Measurements from ENCODE around the gene CTNNA2. TPM values are rescaled to one million over a fixed set of nuclear protein-coding genes. Genes with fewer than 3 reads are reported as not detected.

CTNNA2 gene
- total and polyA plus RNA-seq, 5 donors, result 0.08 to 0.42 (median 0.11) TPM; not detected in 1

DNA sequence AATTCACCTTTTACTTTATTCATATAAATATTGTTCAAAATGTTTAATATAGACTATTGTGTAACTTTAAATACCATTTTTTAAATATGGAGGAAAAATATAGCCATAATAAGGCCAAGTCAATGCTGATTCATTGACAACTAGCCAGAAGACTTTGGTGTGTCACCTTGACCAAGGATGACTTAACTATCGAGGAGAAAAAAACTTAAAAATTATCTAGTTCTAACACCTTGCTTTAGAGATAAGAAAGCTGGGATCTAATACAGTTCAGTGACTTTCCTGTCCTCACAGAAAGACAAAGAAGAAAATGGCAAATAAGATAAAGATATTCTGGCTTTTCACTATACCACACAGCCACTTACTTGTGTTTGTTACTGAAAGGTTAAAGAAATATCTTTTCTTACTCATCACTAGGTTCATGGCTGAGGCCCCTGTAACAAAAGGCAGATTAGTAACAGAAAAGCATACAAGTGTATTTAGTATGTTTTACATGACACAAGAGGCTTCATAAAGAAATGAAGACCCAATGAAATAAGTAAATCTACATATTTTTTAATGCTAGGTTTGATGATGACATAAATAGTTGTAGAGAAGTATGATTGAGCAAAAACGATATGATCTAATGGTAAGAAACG is 857.6 kb downstream of the CTNNA2 start:
- H3K9me3 ChIP-seq (ENCODE audit: control insufficient read depth, low read length), result no peaks in the 10 kb centered on the region
- no peak overlapping the region for H3K4me3 ChIP-seq (ENCODE audit: low read length)
- ATAC-seq (no peak), DNase-seq (no peak)
- 80% methylated on average over 3 of the region's 3 CpGs for WGBS
- no peaks in the 10 kb centered on the region for H3K4me1 ChIP-seq (ENCODE audit: control insufficient read depth, insufficient read depth, low read length)
- intact Hi-C loops (cut with DNase I), result no loop called here
- no peaks in the 10 kb centered on the region for H3K27me3 ChIP-seq (ENCODE audit: control insufficient read depth, insufficient read depth)
- no peak overlapping the region for H3K27ac ChIP-seq (ENCODE audit: low read length)

DNA sequence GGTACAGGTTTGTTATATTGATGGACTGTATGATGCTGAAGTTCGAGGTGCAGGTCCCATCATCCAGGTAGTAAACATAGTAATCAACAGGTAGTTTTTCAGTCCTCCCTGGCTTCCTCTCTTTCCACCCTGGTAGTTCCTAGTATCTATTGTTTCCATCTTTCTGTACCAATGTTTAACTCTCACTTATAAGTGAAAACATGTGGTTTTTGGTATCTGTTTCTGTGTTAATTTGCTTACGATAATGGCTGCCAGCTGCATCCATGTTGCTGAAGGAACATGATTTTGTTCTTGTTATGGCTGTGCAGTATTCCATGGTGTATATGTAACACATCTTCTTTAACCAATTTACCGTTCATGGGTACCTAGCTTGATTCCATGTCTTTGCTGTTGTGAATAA is 861.3 kb downstream of the CTNNA2 start:
- Histone ChIP-seq H3K4me1 (ENCODE audit: control insufficient read depth, insufficient read depth, low read length) (no peaks in the 10 kb centered on the region), H3K27ac (ENCODE audit: low read length) (no peak overlapping the region), H3K4me3 (ENCODE audit: low read length) (no peak overlapping the region), H3K27me3 (ENCODE audit: control insufficient read depth, insufficient read depth) (no peaks in the 10 kb centered on the region), H3K9me3 (ENCODE audit: control insufficient read depth, low read length) (no peaks in the 10 kb centered on the region)
- intact Hi-C loops (cut with DNase I), result no loop called here
- WGBS, result 95% methylated on average over 3 of the region's 3 CpGs
- DNase-seq (no peak), ATAC-seq (no peak)

DNA sequence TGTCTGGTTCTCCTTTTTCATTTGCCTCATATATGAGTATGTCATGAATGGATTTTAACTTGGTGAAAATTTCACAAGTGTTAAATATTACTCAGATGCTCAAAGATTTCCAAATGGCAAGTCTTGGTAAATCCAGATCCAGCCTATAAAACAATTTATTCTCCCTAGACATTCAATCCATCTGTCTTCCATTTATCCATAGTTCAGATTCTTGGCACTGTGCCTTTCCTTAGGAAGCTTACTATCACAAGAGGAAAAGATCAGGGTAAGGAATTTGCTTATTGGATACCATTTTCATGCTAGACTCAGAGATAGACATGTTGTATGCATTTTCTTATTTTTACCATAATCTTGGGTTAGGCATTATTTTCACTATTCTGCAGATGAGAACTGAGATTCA is 864.2 kb downstream of the CTNNA2 start:
- Histone ChIP-seq H3K27ac (ENCODE audit: low read length) (no peak overlapping the region), H3K9me3 (ENCODE audit: control insufficient read depth, low read length) (no peaks in the 10 kb centered on the region), H3K4me1 (ENCODE audit: control insufficient read depth, insufficient read depth, low read length) (no peaks in the 10 kb centered on the region), H3K27me3 (ENCODE audit: control insufficient read depth, insufficient read depth) (no peaks in the 10 kb centered on the region), H3K4me3 (ENCODE audit: low read length) (no peak overlapping the region)
- intact Hi-C loops (cut with DNase I), result no loop called here
- ATAC-seq, result no peak
- DNase-seq, result no peak

DNA sequence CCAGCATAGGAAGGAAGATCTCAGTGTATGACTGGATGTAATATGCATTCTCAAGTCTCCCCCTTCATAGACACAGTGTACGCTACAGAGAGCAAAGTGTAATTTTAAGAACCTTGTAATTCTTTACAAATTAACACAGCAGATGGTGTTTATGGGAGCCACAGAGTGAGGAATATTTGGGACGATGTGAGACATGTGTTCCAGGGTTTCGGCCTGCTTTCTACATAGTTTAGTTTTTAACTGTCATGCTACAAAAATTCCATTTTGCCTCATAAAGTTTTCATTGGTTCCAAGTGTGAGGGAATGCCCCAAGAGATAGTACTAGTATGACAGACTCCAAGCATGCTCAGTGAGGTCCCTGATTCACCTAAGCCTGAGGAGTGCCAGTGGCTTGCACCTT is 867.9 kb downstream of the CTNNA2 start:
- 70% methylated on average over 3 of the region's 3 CpGs for WGBS
- intact Hi-C loops (cut with DNase I), result no loop called here
- Histone ChIP-seq H3K27ac (ENCODE audit: low read length) (no peak overlapping the region), H3K4me3 (ENCODE audit: low read length) (no peak overlapping the region), H3K9me3 (ENCODE audit: control insufficient read depth, low read length) (no peaks in the 10 kb centered on the region), H3K4me1 (ENCODE audit: control insufficient read depth, insufficient read depth, low read length) (no peaks in the 10 kb centered on the region), H3K27me3 (ENCODE audit: control insufficient read depth, insufficient read depth) (no peaks in the 10 kb centered on the region)
- ATAC-seq, result peak in 1 of 2 donors; percentile 38
- DNase-seq, result no peak

DNA sequence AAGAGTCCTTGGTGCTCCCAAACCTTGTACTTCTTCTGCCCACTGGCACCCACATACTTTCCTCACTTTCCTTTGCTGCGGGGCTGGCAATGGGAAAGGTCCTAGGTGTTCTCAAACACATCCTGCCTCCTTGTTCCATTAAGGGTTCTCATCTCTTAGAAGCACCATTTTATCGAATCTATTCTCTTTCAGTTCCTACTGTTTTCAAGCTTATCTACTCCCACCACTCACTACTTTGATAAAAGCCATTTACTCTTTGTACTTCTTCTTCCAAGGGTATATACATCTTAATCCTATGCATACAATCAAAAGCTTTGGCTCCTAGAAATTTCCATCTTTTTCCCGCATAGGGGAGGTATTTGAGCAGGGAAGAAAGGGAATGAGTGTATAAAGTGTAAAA is 868.8 kb downstream of the CTNNA2 start:
- Histone ChIP-seq H3K27me3 (ENCODE audit: control insufficient read depth, insufficient read depth) (no peaks in the 10 kb centered on the region), H3K4me3 (ENCODE audit: low read length) (no peak overlapping the region), H3K9me3 (ENCODE audit: control insufficient read depth, low read length) (no peaks in the 10 kb centered on the region), H3K27ac (ENCODE audit: low read length) (no peak overlapping the region), H3K4me1 (ENCODE audit: control insufficient read depth, insufficient read depth, low read length) (no peaks in the 10 kb centered on the region)
- ATAC-seq (no peak), DNase-seq (no peak)
- intact Hi-C loops (cut with DNase I), result no loop called here
- WGBS, result 86% methylated on average over 3 of the region's 3 CpGs

DNA sequence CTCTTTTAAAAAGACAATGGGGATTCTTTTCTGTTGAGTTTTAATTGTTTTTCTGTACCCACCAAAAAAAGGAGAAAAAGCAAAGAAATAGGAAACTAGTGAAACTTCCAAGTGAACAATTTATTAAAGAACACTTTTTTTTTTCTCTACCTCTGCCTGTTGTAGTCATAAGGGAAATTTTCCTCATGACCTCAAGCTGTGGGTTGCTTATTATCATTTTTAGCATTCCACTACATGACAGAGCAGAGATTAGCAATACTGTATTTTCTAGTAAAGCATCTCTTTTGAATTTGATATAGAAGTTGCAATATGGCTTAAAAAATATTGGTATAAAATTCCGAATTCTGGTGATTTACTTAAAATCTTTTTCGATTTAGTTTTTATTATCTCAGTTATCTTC is 879.6 kb downstream of the CTNNA2 start:
- Histone ChIP-seq H3K4me1 (ENCODE audit: control insufficient read depth, insufficient read depth, low read length) (no peaks in the 10 kb centered on the region), H3K4me3 (ENCODE audit: low read length) (no peak overlapping the region), H3K9me3 (ENCODE audit: control insufficient read depth, low read length) (no peaks in the 10 kb centered on the region), H3K27me3 (ENCODE audit: control insufficient read depth, insufficient read depth) (no peaks in the 10 kb centered on the region), H3K27ac (ENCODE audit: low read length) (no peak overlapping the region)
- intact Hi-C loops (cut with DNase I), result no loop called here
- ATAC-seq (no peak), DNase-seq (no peak)
- 85% methylated on average over 2 of the region's 2 CpGs for WGBS

DNA sequence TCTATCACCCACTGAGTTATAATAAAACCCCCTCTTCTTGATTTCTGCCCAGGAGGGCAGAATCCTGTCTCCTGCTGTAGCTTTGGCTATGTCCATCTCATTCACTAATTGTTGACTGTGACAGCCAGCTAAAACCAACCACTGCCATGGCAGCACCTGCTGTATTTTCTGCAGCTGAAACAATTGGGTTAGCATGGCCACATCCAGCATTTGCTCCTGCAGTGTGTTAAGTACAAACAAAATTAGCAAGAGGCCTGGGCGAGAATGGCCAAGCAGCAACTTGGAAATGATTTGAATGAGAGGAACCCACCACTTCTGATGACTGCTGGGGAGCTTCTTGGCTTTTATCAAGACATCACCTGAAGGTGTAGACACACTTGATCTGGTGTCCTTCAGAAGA is 881.1 kb downstream of the CTNNA2 start:
- no peak overlapping the region for H3K27ac ChIP-seq (ENCODE audit: low read length)
- H3K4me1 ChIP-seq (ENCODE audit: control insufficient read depth, insufficient read depth, low read length), result no peaks in the 10 kb centered on the region
- 91% methylated on average over 1 of the region's 1 CpG for WGBS
- ATAC-seq (no peak), DNase-seq (no peak)
- H3K9me3 ChIP-seq (ENCODE audit: control insufficient read depth, low read length), result no peaks in the 10 kb centered on the region
- intact Hi-C loops (cut with DNase I), result no loop called here
- no peaks in the 10 kb centered on the region for H3K27me3 ChIP-seq (ENCODE audit: control insufficient read depth, insufficient read depth)
- H3K4me3 ChIP-seq (ENCODE audit: low read length), result no peak overlapping the region

DNA sequence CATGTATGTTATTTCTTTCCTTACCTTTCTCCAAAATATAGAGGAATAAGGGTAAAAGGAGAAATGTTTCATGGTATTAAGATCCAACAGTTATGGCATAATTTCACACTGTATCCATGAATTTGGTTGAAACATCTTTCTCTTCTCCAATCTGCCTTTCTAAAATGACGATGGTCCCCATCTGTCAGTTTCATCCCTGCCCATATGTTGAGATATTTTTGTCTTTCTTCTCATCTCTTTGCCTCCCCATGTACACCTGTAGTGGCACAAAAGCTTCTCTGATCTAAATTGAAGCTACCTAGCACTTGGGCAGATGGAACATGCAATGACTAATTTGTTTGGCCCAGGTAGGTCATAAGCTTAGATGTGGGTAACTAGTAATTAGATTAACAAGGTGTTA is 882.4 kb downstream of the CTNNA2 start:
- no peaks in the 10 kb centered on the region for H3K9me3 ChIP-seq (ENCODE audit: control insufficient read depth, low read length)
- no peak overlapping the region for H3K4me3 ChIP-seq (ENCODE audit: low read length)
- intact Hi-C loops (cut with DNase I), result no loop called here
- DNase-seq (no peak), ATAC-seq (no peak)
- no peaks in the 10 kb centered on the region for H3K27me3 ChIP-seq (ENCODE audit: control insufficient read depth, insufficient read depth)
- WGBS, result 93% methylated on average over 1 of the region's 1 CpG
- H3K4me1 ChIP-seq (ENCODE audit: control insufficient read depth, insufficient read depth, low read length), result no peaks in the 10 kb centered on the region
- no peak overlapping the region for H3K27ac ChIP-seq (ENCODE audit: low read length)

DNA sequence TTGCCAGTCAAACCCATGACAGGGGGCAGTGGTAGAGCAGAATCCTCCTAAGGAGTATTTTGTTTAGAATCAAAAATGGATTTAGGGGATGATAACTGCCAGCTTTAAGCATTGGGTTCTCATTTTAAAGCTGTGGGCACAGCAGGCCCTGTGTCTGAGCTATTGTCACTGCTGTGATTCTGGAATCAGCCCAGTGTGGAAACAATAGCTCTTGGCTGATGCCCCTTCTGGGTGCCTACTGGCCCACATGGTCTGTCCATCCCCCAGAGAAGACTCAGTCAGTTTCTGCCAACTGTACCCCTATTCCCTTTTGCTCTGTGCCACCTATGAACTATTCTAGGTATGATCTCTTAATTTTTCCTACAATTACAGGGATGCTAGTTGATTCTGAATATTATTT is 883.4 kb downstream of the CTNNA2 start:
- Histone ChIP-seq H3K4me1 (ENCODE audit: control insufficient read depth, insufficient read depth, low read length) (peaks cover 2% of the 10 kb centered on the region), H3K4me3 (ENCODE audit: low read length) (no peak overlapping the region), H3K27me3 (ENCODE audit: control insufficient read depth, insufficient read depth) (no peaks in the 10 kb centered on the region), H3K27ac (ENCODE audit: low read length) (no peak overlapping the region), H3K9me3 (ENCODE audit: control insufficient read depth, low read length) (no peaks in the 10 kb centered on the region)
- intact Hi-C loops (cut with DNase I), result no loop called here
- DNase-seq (no peak), ATAC-seq (no peak)

DNA sequence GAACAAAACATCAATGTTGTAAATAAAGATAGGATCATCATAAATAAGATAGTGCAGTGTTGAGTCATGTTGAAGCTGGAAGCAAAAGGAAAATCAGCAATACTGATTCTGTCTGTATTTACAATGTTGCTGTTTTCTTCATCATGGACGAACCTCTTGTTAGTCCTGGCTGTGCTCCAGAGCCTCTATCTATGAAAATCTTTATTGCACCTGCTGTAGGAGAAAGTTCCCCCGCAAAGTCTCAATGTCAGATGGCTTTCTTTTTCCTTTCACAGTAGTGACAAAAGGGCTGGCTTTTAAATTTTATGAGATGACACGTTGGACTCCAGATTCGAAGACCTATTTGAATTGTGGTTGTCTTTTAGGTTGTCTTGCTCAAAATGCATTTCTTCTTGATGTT is 890.2 kb downstream of the CTNNA2 start:
- ATAC-seq (no peak), DNase-seq (no peak)
- no peaks in the 10 kb centered on the region for H3K27me3 ChIP-seq (ENCODE audit: control insufficient read depth, insufficient read depth)
- peaks cover 2% of the 10 kb centered on the region for H3K4me1 ChIP-seq (ENCODE audit: control insufficient read depth, insufficient read depth, low read length)
- intact Hi-C loops (cut with DNase I), result no loop called here
- WGBS, result 66% methylated on average over 4 of the region's 4 CpGs
- H3K4me3 ChIP-seq (ENCODE audit: low read length), result no peak overlapping the region
- H3K9me3 ChIP-seq (ENCODE audit: control insufficient read depth, low read length), result no peaks in the 10 kb centered on the region
- no peak overlapping the region for H3K27ac ChIP-seq (ENCODE audit: low read length)

DNA sequence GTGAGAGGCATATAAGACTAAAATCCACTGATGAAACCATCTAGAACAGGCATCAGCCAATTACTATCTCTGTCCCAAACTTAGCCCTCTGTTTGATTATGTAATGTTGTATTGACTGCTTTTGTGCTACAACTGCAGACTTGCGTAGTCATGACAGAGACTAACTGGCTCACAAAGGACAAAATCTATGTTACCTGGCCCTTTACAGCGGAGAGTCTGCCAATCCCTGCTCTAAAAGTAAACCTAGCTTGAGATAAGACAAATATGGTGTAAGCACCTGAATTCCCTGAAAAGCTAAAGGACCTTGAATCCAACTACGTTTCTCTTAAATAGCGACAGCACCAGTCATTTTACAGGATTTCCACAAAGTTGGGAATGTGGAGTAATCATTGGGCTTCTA is 894.5 kb downstream of the CTNNA2 start:
- Histone ChIP-seq H3K27me3 (ENCODE audit: control insufficient read depth, insufficient read depth) (no peaks in the 10 kb centered on the region), H3K9me3 (ENCODE audit: control insufficient read depth, low read length) (no peaks in the 10 kb centered on the region), H3K4me1 (ENCODE audit: control insufficient read depth, insufficient read depth, low read length) (no peaks in the 10 kb centered on the region), H3K4me3 (ENCODE audit: low read length) (no peak overlapping the region), H3K27ac (ENCODE audit: low read length) (no peak overlapping the region)
- no peak for ATAC-seq
- intact Hi-C loops (cut with DNase I), result no loop called here
- DNase-seq, result no peak
- WGBS, result 89% methylated on average over 4 of the region's 4 CpGs

DNA sequence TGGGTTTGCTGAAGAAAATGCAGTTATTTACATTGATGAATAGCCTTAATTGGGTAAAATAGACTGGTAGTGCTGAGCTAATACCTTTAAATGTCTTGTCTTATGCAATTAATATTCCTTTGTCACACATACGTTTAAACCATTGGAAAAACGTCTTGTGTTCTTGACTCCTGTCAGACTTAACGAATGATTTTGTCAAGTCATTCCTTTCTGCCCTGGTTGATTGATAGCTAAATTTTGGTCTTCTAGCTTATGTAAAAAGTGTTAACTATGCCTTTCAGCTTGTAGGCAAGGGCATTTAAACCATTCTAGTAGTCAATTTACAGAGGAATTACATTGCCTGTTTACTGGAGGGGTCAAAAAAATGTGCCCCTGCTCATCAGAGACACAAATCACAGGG is 897.5 kb downstream of the CTNNA2 start:
- no peak for ATAC-seq
- Histone ChIP-seq H3K27ac (ENCODE audit: low read length) (no peak overlapping the region), H3K4me1 (ENCODE audit: control insufficient read depth, insufficient read depth, low read length) (no peaks in the 10 kb centered on the region), H3K27me3 (ENCODE audit: control insufficient read depth, insufficient read depth) (no peaks in the 10 kb centered on the region), H3K4me3 (ENCODE audit: low read length) (no peak overlapping the region), H3K9me3 (ENCODE audit: control insufficient read depth, low read length) (no peaks in the 10 kb centered on the region)
- intact Hi-C loops (cut with DNase I), result no loop called here
- 76% methylated on average over 3 of the region's 3 CpGs for WGBS
- no peak for DNase-seq
